Measurements from ENCODE around the gene WDR33.
A peak's percentile ranks its signal among the peaks of the same experiment; 100 is the strongest.

DNA sequence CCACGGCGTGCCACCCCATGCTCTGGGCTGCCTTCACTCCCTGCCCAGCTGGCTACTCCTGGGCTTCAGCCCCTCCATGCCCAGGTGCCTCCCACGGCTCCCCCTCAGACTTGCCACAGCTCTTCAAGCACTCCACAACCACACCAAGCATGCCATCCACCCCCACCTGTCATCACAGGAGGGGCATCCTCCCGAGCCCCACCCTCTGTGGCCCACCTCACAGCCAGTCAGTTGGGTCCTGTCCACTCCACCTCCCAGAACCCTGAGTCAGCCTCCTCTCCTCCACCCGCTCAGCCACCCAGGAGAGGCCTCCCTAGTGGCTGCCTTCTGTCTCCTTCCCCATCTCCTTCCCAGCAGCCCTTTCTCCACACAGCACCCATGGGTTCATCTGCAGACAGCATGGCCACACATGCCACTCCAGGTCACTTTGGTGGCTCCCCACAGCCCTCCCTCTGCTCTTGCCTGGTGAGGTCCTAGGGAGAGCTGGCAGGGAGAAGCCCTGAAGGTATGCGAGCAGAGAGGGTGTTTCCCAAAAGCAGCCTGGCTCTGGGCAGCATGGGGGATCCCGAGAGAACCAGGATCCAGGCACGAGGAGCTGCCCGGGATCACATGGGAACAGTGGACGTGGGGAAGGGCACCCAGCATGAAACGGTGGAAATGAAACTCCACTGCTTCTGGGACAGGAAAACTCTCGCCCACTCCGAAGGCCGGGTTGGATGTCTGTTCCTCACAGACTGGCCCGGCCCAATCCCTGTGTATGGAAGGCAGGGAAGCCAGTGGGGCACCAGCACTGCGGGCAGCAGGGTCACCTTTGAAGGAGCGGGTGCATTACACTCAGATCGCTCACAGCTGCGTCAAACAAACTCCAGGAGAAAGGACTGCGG lies 138.4 kb downstream of the WDR33 start:
- TF ChIP-seq EP300 (IDR thresholded peaks at IDR 0.05), result peak in 1 of 2 donors; percentile 49
- no peak for TF ChIP-seq CTCF (IDR thresholded peaks at IDR 0.05)
- no peak for TF ChIP-seq POLR2A (IDR thresholded peaks at IDR 0.05)

Data from tibial nerve (tissue), 4 donors.